ENCODE data around the gene PLA2G15.

- TF ChIP-seq POLR2AphosphoS5 (IDR thresholded peaks at IDR 0.05) (no peak), CTCF (IDR thresholded peaks at IDR 0.05) (no peak)
Observed at GRCh38 chr16:68246666-68247065, 1.5 kb downstream of the PLA2G15 start.
